Sigmoid colon (tissue), 7 donors: Measurements from ENCODE around the gene KRTAP10-12. TPM values are rescaled to one million over a fixed set of nuclear protein-coding genes. Genes with fewer than 3 reads are reported as not detected.

Experiments used
- DNase-seq: peaks from one replicate; pipeline ENCODE4 v3.0.0-alpha.2; 2019
- H3K27ac ChIP-seq, 4 donors: fragments of 200-600 bp; sonication (generic); one replicate each; pipeline ENCODE4 v1.5.1; 2016 to 2019; ENCODE audit warnings: mild to moderate bottlenecking in 1 of 4
- H3K27me3 ChIP-seq, 3 donors: fragments of 200-600 bp; sonication (generic); one replicate each; pipeline ENCODE4 v1.5.1; 2019; ENCODE audit warnings: mild to moderate bottlenecking in 1 of 3
- H3K36me3 ChIP-seq, 4 donors: fragments of 200-600 bp; sonication (generic); one replicate each; pipeline ENCODE4 v1.5.1; 2016 to 2019
- H3K4me1 ChIP-seq, 4 donors: fragments of 200-600 bp; sonication (generic); one replicate each; pipeline ENCODE4 v1.5.1; 2017 to 2019
- H3K4me3 ChIP-seq, 4 donors: fragments of 200-600 bp; sonication (generic); one replicate each; pipeline ENCODE4 v1.5.1; 2017 to 2019; ENCODE audit warnings: mild to moderate bottlenecking in 2 of 4, moderate library complexity in 1 of 4
- H3K9me3 ChIP-seq, 4 donors: fragments of 200-600 bp in 3 of 4; sonication (generic) in 3 of 4; one replicate each; pipeline versions ENCODE4 v1.5.1 to v1.6.1; 2013 to 2019
- EP300 ChIP-seq, 4 donors: sonication (generic); formaldehyde crosslinking; IDR thresholded peaks; one replicate each; pipeline ENCODE4 v1.6.1; 2017; ENCODE audit warnings: antibody characterized with exemption in 4 of 4
- POLR2A ChIP-seq, 2 donors: fragments of 450-650 bp; IDR thresholded peaks; one replicate each; pipeline ENCODE4 v1.6.1; 2016; ENCODE audit warnings: antibody characterized with exemption in 2 of 2, mild to moderate bottlenecking in 2 of 2, moderate library complexity in 2 of 2
- POLR2AphosphoS5 ChIP-seq, 4 donors: sonication (generic); formaldehyde crosslinking; IDR thresholded peaks; one replicate each; pipeline ENCODE4 v1.6.1; 2017; ENCODE audit warnings: antibody characterized with exemption in 4 of 4
- WGBS, 2 donors: extraction: QIAGEN DNeasy Blood & Tissue Kit; methylation state at CpG; one replicate each; pipeline ENCODE4 v1.1.7; 2013; 5-methylcytosine and 5-hydroxymethylcytosine counted together
- intact Hi-C: fragments of 100-400 bp; cut with DNase I; formaldehyde crosslinking; loops from one replicate; pipeline ENCODE4 v1.15.1; 2023
- polyA plus RNA-seq, 3 donors: library from polyadenylated mRNA; stranded (reverse); fragments of 200-250 nt; gene quantifications; one replicate each; pipeline ENCODE4 v1.2.3, GENCODE V29; 2013
- total RNA-seq, 4 donors: library from RNA; depleted of rRNA; stranded (reverse); fragments of >200 nt; gene quantifications; one replicate each; pipeline ENCODE4 v1.1.0, GENCODE V29; 2016
- TF ChIP-seq, protein P1 (sequence below), 4 experiments: fragments of 450-650 bp in 3 of 4; fragments of 200-600 bp in 1 of 4; IDR thresholded peaks; one replicate each; pipeline ENCODE4 v1.5.1; 2016 to 2019; ENCODE audit warnings: antibody characterized with exemption in 4 of 4, mild to moderate bottlenecking in 3 of 4, moderate library complexity in 2 of 4
- donor health status: healthy with polysubstance abuse.
- donor health status: Bipolar disorder and iron deficiency.
- donor health status: healthy.

Gene KRTAP10-12
- total and polyA plus RNA-seq, 7 donors: not detected

DNA sequence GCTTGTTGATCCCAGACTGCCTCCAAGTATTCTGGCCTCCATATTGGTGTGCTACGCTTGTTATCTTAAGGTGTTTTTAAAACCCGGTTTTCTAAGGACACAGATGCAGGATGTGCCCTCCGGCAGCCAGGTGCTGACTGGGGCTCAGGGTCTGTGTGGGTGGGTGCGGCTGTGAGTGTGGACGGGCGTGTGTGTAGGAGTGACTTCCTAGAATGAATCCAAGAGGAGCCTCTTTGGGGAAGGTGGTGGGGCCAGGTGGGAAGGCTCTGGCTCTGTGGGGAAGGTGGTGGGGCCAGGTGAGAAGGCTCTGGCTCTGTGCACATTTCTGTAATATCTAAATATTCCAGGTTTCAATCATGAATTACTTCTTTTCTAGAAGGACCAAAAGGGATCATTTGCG is 27.2 kb downstream of the KRTAP10-12 start:
- intact Hi-C loops: no loop called here
- no peak overlapping the region for H3K27ac ChIP-seq
- H3K9me3 ChIP-seq: no peaks in the 10 kb centered on the region
- peaks cover 7 to 75% (median 30%) of the 10 kb centered on the region in 3 donors for H3K27me3 ChIP-seq
- 70 to 83% methylated on average over 7 of the region's 7 CpGs for WGBS, 2 donors
- no peaks in the 10 kb centered on the region for H3K36me3 ChIP-seq
- H3K4me1 ChIP-seq: peaks cover 0 to 7% (median 0%) of the 10 kb centered on the region in 4 donors
- H3K4me3 ChIP-seq: no peak overlapping the region
- TF ChIP-seq POLR2AphosphoS5 (IDR thresholded peaks at IDR 0.05) (no peak), EP300 (IDR thresholded peaks at IDR 0.05) (no peak), POLR2A (IDR thresholded peaks at IDR 0.05) (no peak)
- TF ChIP-seq, protein P1, sequence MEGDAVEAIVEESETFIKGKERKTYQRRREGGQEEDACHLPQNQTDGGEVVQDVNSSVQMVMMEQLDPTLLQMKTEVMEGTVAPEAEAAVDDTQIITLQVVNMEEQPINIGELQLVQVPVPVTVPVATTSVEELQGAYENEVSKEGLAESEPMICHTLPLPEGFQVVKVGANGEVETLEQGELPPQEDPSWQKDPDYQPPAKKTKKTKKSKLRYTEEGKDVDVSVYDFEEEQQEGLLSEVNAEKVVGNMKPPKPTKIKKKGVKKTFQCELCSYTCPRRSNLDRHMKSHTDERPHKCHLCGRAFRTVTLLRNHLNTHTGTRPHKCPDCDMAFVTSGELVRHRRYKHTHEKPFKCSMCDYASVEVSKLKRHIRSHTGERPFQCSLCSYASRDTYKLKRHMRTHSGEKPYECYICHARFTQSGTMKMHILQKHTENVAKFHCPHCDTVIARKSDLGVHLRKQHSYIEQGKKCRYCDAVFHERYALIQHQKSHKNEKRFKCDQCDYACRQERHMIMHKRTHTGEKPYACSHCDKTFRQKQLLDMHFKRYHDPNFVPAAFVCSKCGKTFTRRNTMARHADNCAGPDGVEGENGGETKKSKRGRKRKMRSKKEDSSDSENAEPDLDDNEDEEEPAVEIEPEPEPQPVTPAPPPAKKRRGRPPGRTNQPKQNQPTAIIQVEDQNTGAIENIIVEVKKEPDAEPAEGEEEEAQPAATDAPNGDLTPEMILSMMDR (IDR thresholded peaks at IDR 0.05): no peak
- no peak for DNase-seq

DNA sequence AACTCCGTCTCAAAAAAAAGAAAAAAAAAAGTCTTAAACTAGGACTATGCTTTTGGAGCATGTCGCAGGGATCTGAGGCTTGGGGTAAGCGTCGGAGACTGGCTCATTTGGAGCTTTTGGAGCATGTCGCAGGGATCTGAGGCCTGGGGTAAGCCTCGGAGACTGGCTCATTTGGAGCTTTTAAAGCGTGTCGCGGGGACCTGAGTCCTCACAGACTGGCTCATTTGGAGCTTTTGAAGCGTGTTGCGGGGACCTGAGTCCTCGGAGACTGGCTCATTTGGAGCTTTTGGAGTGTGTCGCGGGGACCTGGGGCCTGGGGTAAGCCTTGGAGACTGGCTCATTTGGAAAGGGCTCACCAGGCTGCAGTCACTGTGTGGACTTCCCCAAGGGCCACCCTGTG is 28.0 kb downstream of the KRTAP10-12 start:
- Histone ChIP-seq H3K36me3 (no peaks in the 10 kb centered on the region), H3K27me3 (peaks cover 7 to 78% (median 30%) of the 10 kb centered on the region in 3 donors), H3K9me3 (no peaks in the 10 kb centered on the region), H3K4me1 (peaks cover 0 to 7% (median 0%) of the 10 kb centered on the region in 4 donors), H3K4me3 (no peak overlapping the region), H3K27ac (no peak overlapping the region)
- no peak for DNase-seq
- intact Hi-C loops: no loop called here
- WGBS, 2 donors: 91 to 92% methylated on average over 14 of the region's 14 CpGs
- TF ChIP-seq POLR2A (IDR thresholded peaks at IDR 0.05) (no peak), EP300 (IDR thresholded peaks at IDR 0.05) (no peak), POLR2AphosphoS5 (IDR thresholded peaks at IDR 0.05) (no peak)
- TF ChIP-seq, protein P1 (IDR thresholded peaks at IDR 0.05): no peak

DNA sequence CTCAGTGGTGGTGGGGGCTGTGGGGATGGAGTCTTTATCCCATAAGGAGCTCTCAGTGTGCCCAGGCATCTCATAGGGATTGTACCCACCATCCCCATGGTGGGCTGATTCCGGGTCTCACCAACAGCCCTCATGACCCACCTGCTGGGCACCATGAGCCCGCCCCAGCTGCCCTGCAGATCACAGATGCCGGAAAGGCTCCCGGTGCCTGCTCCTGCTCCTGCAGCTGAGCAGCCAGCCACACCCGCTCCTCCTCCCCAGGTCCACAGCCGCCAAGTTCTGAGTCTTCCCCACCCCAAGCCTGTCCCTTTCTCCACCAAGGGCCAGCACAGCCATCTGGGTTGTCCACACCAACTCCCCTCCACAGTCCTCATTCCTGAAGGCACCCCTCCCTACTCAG is 29.9 kb downstream of the KRTAP10-12 start:
- Histone ChIP-seq H3K4me3 (no peak overlapping the region), H3K27me3 (peaks cover 7 to 62% (median 30%) of the 10 kb centered on the region in 3 donors), H3K9me3 (no peaks in the 10 kb centered on the region), H3K4me1 (peaks cover 0 to 7% (median 0%) of the 10 kb centered on the region in 4 donors), H3K27ac (no peak overlapping the region), H3K36me3 (no peaks in the 10 kb centered on the region)
- TF ChIP-seq EP300 (IDR thresholded peaks at IDR 0.05): no peak
- TF ChIP-seq, protein P1 (IDR thresholded peaks at IDR 0.05): no peak
- TF ChIP-seq POLR2A (IDR thresholded peaks at IDR 0.05): no peak
- TF ChIP-seq POLR2AphosphoS5 (IDR thresholded peaks at IDR 0.05): no peak
- whole genome bisulfite sequencing, 2 donors: 33 to 72% methylated on average over 6 of the region's 6 CpGs
- intact Hi-C loops: no loop called here
- peak; percentile 53 for DNase-seq

DNA sequence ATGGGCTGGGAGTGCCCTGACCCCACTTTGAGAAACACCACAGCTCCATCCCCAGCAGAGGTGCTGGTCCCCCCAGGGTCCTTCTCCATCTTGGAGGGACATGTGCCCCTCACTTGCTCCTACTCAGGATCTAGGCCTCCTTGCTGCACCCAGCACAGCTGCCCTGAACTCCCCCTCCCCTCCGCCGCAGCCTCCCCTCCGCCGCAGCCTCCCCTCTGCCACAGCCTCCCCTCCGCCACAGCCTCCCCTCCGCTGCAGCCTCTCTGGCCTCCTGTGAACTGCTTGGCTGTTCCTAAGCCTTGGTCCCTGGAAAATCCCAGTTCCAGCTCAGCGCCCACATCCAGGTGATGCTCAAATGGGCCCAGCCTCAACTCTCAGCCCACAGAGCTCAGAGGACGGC is 30.3 kb downstream of the KRTAP10-12 start:
- TF ChIP-seq EP300 (IDR thresholded peaks at IDR 0.05) (no peak), POLR2A (IDR thresholded peaks at IDR 0.05) (no peak)
- TF ChIP-seq, protein P1 (IDR thresholded peaks at IDR 0.05): no peak
- H3K27ac ChIP-seq: no peak overlapping the region
- H3K27me3 ChIP-seq: peaks cover 7 to 59% (median 30%) of the 10 kb centered on the region in 3 donors
- DNase-seq: no peak
- 93 to 97% methylated on average over 8 of the region's 8 CpGs for WGBS, 2 donors
- no peaks in the 10 kb centered on the region for H3K36me3 ChIP-seq
- no peaks in the 10 kb centered on the region for H3K9me3 ChIP-seq
- no peak overlapping the region for H3K4me3 ChIP-seq
- peaks cover 0 to 7% (median 0%) of the 10 kb centered on the region in 4 donors for H3K4me1 ChIP-seq
- intact Hi-C loops: no loop called here

DNA sequence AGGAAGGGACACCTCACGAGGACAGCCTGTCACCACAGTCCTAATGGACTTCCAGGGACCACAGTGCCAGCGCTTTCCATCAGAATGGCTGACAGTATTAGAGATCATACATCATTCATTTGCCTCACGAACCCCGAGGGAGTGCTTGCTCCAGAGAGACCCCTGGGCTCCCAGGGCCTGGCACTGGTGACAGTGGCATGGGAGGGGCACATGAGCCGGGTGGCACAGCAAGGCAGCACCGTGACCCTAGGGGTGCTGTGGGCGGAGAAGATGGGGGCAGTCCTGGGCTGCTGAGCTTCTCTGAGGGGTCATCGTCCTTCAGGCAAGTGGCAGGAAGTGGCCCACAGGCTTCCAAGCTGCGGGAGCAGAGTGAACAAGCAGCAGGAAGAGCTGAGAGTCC is 30.8 kb downstream of the KRTAP10-12 start:
- TF ChIP-seq POLR2A (IDR thresholded peaks at IDR 0.05) (no peak), EP300 (IDR thresholded peaks at IDR 0.05) (no peak), POLR2AphosphoS5 (IDR thresholded peaks at IDR 0.05) (no peak)
- TF ChIP-seq, protein P1 (IDR thresholded peaks at IDR 0.05): no peak
- DNase-seq: no peak
- H3K4me3 ChIP-seq: no peak overlapping the region
- 70 to 75% methylated on average over 9 of the region's 9 CpGs for WGBS, 2 donors
- no peaks in the 10 kb centered on the region for H3K36me3 ChIP-seq
- intact Hi-C loops: no loop called here
- no peak overlapping the region for H3K27ac ChIP-seq
- no peaks in the 10 kb centered on the region for H3K9me3 ChIP-seq
- H3K27me3 ChIP-seq: peaks cover 7 to 55% (median 26%) of the 10 kb centered on the region in 3 donors
- H3K4me1 ChIP-seq: peaks cover 0 to 7% (median 0%) of the 10 kb centered on the region in 4 donors
